Measurements from ENCODE around the gene ID2. TPM values are rescaled to one million over a fixed set of nuclear protein-coding genes. Genes with fewer than 3 reads are reported as not detected.

Gene ID2
- total RNA-seq, 1 donor from 2014 or later: 9.4 TPM

DNA sequence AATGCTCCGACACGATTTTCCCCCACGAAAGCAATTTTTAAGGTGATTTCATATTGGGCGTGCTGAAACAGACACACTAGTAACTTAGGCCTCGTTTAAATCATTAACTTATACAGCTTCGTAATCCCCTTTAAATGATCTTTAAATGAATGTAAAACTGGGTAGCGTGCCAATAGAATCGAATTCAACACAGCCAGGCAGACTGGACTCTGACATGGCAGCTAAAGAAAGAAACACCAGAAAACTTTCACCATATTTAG, 2.4 kb upstream of the ID2 start:
- H3K27ac Mint-ChIP-seq (ENCODE audit: unreplicated experiment): peak overlapping the region; percentile 92
- peaks cover 30% of the 10 kb centered on the region for H3K27me3 Mint-ChIP-seq (ENCODE audit: unreplicated experiment)
- H3K4me1 Mint-ChIP-seq (ENCODE audit: unreplicated experiment): peaks cover 34% of the 10 kb centered on the region
- peaks cover 8% of the 10 kb centered on the region for H3K36me3 Mint-ChIP-seq (ENCODE audit: low read depth, unreplicated experiment)
- peaks cover 3% of the 10 kb centered on the region for H3K9me3 Mint-ChIP-seq (ENCODE audit: unreplicated experiment)
- TF ChIP-seq, protein P1, sequence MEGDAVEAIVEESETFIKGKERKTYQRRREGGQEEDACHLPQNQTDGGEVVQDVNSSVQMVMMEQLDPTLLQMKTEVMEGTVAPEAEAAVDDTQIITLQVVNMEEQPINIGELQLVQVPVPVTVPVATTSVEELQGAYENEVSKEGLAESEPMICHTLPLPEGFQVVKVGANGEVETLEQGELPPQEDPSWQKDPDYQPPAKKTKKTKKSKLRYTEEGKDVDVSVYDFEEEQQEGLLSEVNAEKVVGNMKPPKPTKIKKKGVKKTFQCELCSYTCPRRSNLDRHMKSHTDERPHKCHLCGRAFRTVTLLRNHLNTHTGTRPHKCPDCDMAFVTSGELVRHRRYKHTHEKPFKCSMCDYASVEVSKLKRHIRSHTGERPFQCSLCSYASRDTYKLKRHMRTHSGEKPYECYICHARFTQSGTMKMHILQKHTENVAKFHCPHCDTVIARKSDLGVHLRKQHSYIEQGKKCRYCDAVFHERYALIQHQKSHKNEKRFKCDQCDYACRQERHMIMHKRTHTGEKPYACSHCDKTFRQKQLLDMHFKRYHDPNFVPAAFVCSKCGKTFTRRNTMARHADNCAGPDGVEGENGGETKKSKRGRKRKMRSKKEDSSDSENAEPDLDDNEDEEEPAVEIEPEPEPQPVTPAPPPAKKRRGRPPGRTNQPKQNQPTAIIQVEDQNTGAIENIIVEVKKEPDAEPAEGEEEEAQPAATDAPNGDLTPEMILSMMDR (IDR thresholded peaks at IDR 0.05; ENCODE audit: unreplicated experiment): no peak
- DNase-seq (ENCODE audit: low spot score): no peak
- H3K4me3 Mint-ChIP-seq (ENCODE audit: unreplicated experiment): peak overlapping the region; percentile 72

GRCh38 chr2:8679827-8680731, 1.8 kb upstream of the ID2 start:
- TF ChIP-seq, protein P1 (IDR thresholded peaks at IDR 0.05; ENCODE audit: unreplicated experiment): no peak
- peak; percentile 32 for DNase-seq (ENCODE audit: low spot score)
- Mint-ChIP-seq H3K27ac (ENCODE audit: unreplicated experiment) (peak overlapping the region; percentile 92), H3K4me3 (ENCODE audit: unreplicated experiment) (peak overlapping the region; percentile 72), H3K27me3 (ENCODE audit: unreplicated experiment) (peaks cover 31% of the 10 kb centered on the region), H3K4me1 (ENCODE audit: unreplicated experiment) (peaks cover 35% of the 10 kb centered on the region), H3K36me3 (ENCODE audit: low read depth, unreplicated experiment) (peaks cover 8% of the 10 kb centered on the region), H3K9me3 (ENCODE audit: unreplicated experiment) (no peaks in the 10 kb centered on the region)

DNA sequence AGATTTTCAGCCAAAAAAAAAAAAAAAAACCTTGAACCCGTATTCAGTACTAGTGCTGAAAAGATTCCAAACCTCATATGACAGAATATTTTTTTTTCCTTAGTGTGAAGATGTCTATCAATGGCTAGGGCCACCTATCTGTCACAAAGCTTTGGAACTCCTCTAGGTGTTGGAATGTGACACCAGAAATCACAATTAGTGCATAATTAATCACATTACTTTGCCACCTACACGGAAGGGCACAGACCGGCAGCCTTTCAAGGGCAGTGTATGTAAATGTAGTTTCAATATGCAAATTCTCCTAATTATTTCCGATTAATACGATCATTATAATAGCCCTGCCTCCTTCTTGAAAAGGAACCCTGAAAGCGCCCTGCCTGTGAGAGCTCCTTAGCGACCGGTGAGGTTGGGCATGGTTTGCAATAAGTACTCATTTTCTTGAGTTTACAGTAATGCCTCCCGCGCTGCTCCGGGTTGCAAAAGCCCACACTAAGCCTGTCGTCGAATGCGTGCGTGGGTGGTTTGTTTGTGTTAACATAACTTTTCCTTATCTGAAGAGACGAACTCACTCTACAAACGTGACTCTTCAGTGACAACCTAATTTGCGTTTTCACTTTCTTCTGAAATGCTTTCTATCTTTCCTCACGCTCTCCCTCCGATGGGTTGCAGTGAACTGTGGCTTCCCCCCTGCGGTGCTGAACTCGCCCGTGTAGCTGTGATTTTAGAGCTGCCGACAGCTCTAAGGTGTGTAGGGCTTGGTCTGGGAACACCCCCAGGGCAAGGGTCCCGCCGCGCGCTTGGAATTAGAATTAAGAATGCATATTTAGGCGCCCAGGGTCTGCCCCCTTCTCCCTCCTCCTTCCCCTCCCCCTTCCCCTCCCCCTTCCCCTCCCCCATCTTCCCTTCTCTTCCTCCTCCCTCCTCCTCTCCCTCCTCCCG, 765 bp upstream of the ID2 start:
- H3K9me3 Mint-ChIP-seq (ENCODE audit: unreplicated experiment): no peaks in the 10 kb centered on the region
- peak; percentile 46 for DNase-seq (ENCODE audit: low spot score)
- peak overlapping the region; percentile 75 for H3K4me3 Mint-ChIP-seq (ENCODE audit: unreplicated experiment)
- TF ChIP-seq, protein P1 (IDR thresholded peaks at IDR 0.05; ENCODE audit: unreplicated experiment): no peak
- H3K27ac Mint-ChIP-seq (ENCODE audit: unreplicated experiment): peak overlapping the region; percentile 44
- H3K36me3 Mint-ChIP-seq (ENCODE audit: low read depth, unreplicated experiment): peaks cover 8% of the 10 kb centered on the region
- H3K27me3 Mint-ChIP-seq (ENCODE audit: unreplicated experiment): peaks cover 26% of the 10 kb centered on the region
- H3K4me1 Mint-ChIP-seq (ENCODE audit: unreplicated experiment): peaks cover 35% of the 10 kb centered on the region

DNA sequence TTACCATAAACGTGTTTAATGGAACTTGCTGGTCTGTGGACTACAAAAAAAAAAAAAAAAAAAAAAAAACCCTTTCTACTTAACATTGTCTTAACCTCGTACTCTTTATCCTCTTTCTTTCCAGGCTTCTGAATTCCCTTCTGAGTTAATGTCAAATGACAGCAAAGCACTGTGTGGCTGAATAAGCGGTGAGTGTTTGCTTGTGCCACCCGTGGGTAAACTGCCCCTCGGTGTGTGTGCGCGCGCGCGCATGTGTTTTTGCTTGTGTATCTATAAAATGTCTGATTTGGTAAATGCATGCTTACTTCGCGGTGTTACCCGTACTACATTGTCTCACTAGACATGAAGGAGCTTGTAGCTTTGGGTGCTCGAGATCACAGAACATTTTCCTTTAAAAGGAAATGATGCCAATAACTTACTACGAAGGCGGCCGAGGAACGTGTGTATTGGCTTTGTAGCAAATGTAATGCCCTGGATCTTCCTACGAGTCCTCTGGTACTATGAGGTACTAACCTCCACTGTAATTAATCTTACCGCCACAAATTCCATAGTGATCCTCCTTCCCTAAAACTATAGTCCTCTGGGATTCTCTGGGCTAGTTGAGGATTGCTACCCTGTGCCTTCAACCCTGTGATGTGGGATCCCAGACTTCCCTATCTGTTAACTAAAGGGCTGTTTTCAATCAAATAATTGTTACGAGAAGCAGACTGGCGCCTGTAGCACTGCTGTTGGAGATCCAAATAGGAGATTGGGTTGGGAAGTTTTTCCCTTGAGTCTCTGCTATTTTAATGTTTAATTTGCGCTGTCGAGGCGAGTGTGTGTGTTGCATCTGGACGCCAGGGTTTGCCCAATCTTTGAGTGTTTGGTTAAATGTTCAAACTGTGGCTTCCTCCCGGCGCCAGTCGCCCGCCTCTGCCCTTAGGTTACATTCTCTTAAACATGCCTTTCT, 1.1 kb downstream of the ID2 start:
- peaks cover 15% of the 10 kb centered on the region for H3K27me3 Mint-ChIP-seq (ENCODE audit: unreplicated experiment)
- H3K4me3 Mint-ChIP-seq (ENCODE audit: unreplicated experiment): peak overlapping the region; percentile 94
- no peak overlapping the region for H3K27ac Mint-ChIP-seq (ENCODE audit: unreplicated experiment)
- TF ChIP-seq, protein P1 (IDR thresholded peaks at IDR 0.05; ENCODE audit: unreplicated experiment): no peak
- H3K36me3 Mint-ChIP-seq (ENCODE audit: low read depth, unreplicated experiment): peaks cover 8% of the 10 kb centered on the region
- H3K9me3 Mint-ChIP-seq (ENCODE audit: unreplicated experiment): no peaks in the 10 kb centered on the region
- H3K4me1 Mint-ChIP-seq (ENCODE audit: unreplicated experiment): peaks cover 28% of the 10 kb centered on the region
- no peak for DNase-seq (ENCODE audit: low spot score)

Data from endothelial cell (in vitro differentiated cells).